Panc1 (cell line): ENCODE measurements around the gene CREB5. TPM values are rescaled to one million over a fixed set of nuclear protein-coding genes. Genes with fewer than 3 reads are reported as not detected.

ENCODE experiments used
- ATAC-seq: fragments of 200-7000 bp; cut with Tn5 transposase; 2 replicates; pipeline ENCODE4 v1.9.1; 2020; ENCODE audit warnings: mild to moderate bottlenecking, moderate library complexity
- BruUV-seq: library from RNA; stranded (reverse); fragments of 400-500 nt; replicated peaks from 2 replicates; lab custom pipeline; 2021; lab: Mats Ljungman, UMichigan
- CTCF ChIA-PET: fragments of 300-600 bp; sonication (Branson Sonifier 250); formaldehyde crosslinking; loops from one replicate; lab custom pipeline; 2022; ENCODE audit warnings: antibody characterized with exemption; lab: Charles Lee
- POLR2A ChIA-PET: fragments of 300-600 bp; sonication (Branson Sonifier 250); formaldehyde crosslinking; loops from one replicate; lab custom pipeline; 2022; ENCODE audit warnings: antibody characterized with exemption; lab: Charles Lee
- DNase-seq: peaks from one replicate; pipeline ENCODE4 v3.0.0-alpha.2; 2010; ENCODE audit warnings: low read depth, low spot score
- H3K27ac ChIP-seq: 2 replicates; pipeline ENCODE4 v1.5.1; 2011; ENCODE audit warnings: mild to moderate bottlenecking, low read length, inconsistent platforms
- H3K27me3 ChIP-seq: fragments of 200-500 bp; sonication (Bioruptor generic); 2 replicates; pipeline ENCODE4 v1.6.0; 2014; ENCODE audit warnings: low read length, inconsistent platforms; ENCODE audit not compliant: control insufficient read depth, insufficient read depth
- H3K36me3 ChIP-seq: fragments of 200-500 bp; sonication (Bioruptor generic); 2 replicates; pipeline ENCODE4 v1.5.1; 2014; ENCODE audit warnings: inconsistent platforms, mild to moderate bottlenecking, low read length, moderate library complexity; ENCODE audit not compliant: control insufficient read depth, insufficient read depth
- H3K4me1 ChIP-seq: 2 replicates; pipeline ENCODE4 v1.5.1; 2011; ENCODE audit warnings: inconsistent platforms, mild to moderate bottlenecking, low read length, moderate library complexity; ENCODE audit not compliant: control insufficient read depth, insufficient read depth
- H3K4me3 ChIP-seq, 2 experiments: 2 replicates each; pipeline ENCODE4 v1.5.1; 2011 to 2012; ENCODE audit warnings: low read depth in 2 of 2, low read length in 2 of 2, mild to moderate bottlenecking in 2 of 2, inconsistent platforms in 1 of 2, moderate library complexity in 1 of 2
- H3K9me3 ChIP-seq: fragments of 200-500 bp; sonication (Bioruptor generic); 2 replicates; pipeline ENCODE4 v1.5.1; 2014; ENCODE audit warnings: low read depth, mild to moderate bottlenecking, inconsistent platforms, low read length, moderate library complexity; ENCODE audit not compliant: control insufficient read depth, insufficient read depth
- CTCF ChIP-seq: fragments of 450-650 bp; IDR thresholded peaks from 2 replicates; pipeline ENCODE4 v1.5.1; 2017; ENCODE audit warnings: mild to moderate bottlenecking
- POLR2AphosphoS5 ChIP-seq: IDR thresholded peaks from 2 replicates; pipeline ENCODE4 v1.6.1; 2012; ENCODE audit warnings: mild to moderate bottlenecking, low read depth, low read length, moderate library complexity
- REST ChIP-seq, 2 experiments: IDR thresholded peaks; 2 replicates each; pipeline ENCODE4 v1.6.1; 2011 to 2012; ENCODE audit warnings: low read depth in 2 of 2, control low read depth in 1 of 2, low read length in 1 of 2, mild to moderate bottlenecking in 1 of 2, moderate library complexity in 1 of 2; ENCODE audit not compliant: insufficient read depth in 1 of 2
- SIN3A ChIP-seq: IDR thresholded peaks from 2 replicates; pipeline ENCODE4 v1.6.1; 2012; ENCODE audit warnings: low read depth, mild to moderate bottlenecking, low read length, moderate library complexity, borderline replicate concordance; ENCODE audit not compliant: insufficient read depth
- TCF7L2 ChIP-seq: IDR thresholded peaks from 2 replicates; pipeline ENCODE4 v1.6.1; 2011; ENCODE audit warnings: mild to moderate bottlenecking, low read depth, low read length, inconsistent platforms
- in situ Hi-C: cut with HindIII; loops from 2 replicates; pipeline ENCODE4 v1.10.0; 2016; ENCODE audit warnings: low sequenced_read_pairs, low pct_unique_long_range_greater_than_20kb
- intact Hi-C: fragments of 100-400 bp; cut with micrococcal nuclease; formaldehyde crosslinking; loops from one replicate; pipeline ENCODE4 v1.10.0; 2022; ENCODE audit not compliant: unreplicated experiment
- total RNA-seq: library from RNA; stranded (reverse); gene quantifications from one replicate; pipeline ENCODE4 v1.2.1, GENCODE V29; 2021; ENCODE audit not compliant: unreplicated experiment

CREB5 gene
- total RNA-seq, 1 experiment from 2014 or later, result 3.1 TPM

GRCh38 chr7:28700790-28701203 is 288.5 kb downstream of the CREB5 start:
- intact Hi-C loops, result no loop called here
- POLR2A ChIA-PET, result no interaction called here
- DNase-seq, result no peak
- Histone ChIP-seq H3K36me3 (no peaks in the 10 kb centered on the region), H3K4me1 (no peaks in the 10 kb centered on the region), H3K27ac (no peak overlapping the region), H3K9me3 (no peaks in the 10 kb centered on the region), H3K27me3 (no peaks in the 10 kb centered on the region), H3K4me3 (no peak overlapping the region)
- ATAC-seq, result no peak
- no TSS peak for BruUV-seq
- in situ Hi-C loops, result no loop called here
- no peak for TF ChIP-seq REST (IDR thresholded peaks at IDR 0.05; ENCODE audit: insufficient read depth in 1 of 2, low read depth in 2 of 2, low read length in 1 of 2)
- no peak for TF ChIP-seq CTCF
- no peak for TF ChIP-seq SIN3A
- TF ChIP-seq POLR2AphosphoS5, result no peak
- TF ChIP-seq TCF7L2, result no peak
- CTCF ChIA-PET, result no interaction called here

GRCh38 chr7:28701731-28702130 is 289.4 kb downstream of the CREB5 start:
- Histone ChIP-seq H3K4me3 (no peak overlapping the region), H3K9me3 (no peaks in the 10 kb centered on the region), H3K36me3 (no peaks in the 10 kb centered on the region), H3K27me3 (no peaks in the 10 kb centered on the region), H3K27ac (no peak overlapping the region), H3K4me1 (no peaks in the 10 kb centered on the region)
- ChIA-PET POLR2A (no interaction called here), CTCF (no interaction called here)
- ATAC-seq (no peak), DNase-seq (no peak)
- TF ChIP-seq POLR2AphosphoS5 (no peak), TCF7L2 (no peak), REST (IDR thresholded peaks at IDR 0.05; ENCODE audit: insufficient read depth in 1 of 2, low read depth in 2 of 2, low read length in 1 of 2) (no peak), SIN3A (no peak), CTCF (no peak)
- in situ Hi-C loops, result no loop called here
- intact Hi-C loops, result no loop called here
- no TSS peak for BruUV-seq
